Anterior cingulate cortex (tissue), 58 donors: ENCODE data around the gene PLXNB1.
"Not testable (repeated sequence)": the region's sequence is repeated elsewhere in the genome, so short reads cannot be mapped to it uniquely, and the experiment has no call there.

Source experiments
- DNase-seq, 58 donors: peaks; one replicate each; lab custom pipeline; 2025; lab: John Stamatoyannopoulos, UW

PLXNB1 gene

DNA sequence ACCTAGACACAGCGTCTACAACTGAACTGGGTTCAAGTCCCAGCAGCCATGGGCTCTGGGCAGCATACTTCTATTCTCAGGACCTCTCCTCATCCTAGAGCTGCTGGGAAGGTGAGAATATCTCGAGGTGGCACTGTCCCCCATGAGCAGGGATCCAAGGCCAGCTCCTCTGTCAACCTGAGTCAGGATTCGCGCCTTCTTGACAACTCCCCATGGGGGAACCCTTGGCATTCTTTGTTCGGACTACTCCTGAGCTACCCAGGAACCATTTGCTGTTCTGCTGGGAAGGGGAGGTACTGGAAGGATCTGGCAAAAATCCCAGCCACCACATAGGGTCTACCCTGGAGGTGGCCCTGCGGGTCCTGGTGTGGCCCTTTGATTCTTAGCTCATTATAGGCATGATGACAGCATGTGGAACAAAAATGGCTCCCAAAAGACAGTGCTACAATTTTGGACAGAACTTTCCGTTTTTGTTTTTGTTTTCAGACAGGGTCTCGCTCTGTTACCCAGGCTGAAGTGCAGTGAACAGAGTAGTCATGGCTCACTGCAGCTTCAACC is 22.3 kb downstream of the PLXNB1 start:
- DNase-seq = no peak

DNA sequence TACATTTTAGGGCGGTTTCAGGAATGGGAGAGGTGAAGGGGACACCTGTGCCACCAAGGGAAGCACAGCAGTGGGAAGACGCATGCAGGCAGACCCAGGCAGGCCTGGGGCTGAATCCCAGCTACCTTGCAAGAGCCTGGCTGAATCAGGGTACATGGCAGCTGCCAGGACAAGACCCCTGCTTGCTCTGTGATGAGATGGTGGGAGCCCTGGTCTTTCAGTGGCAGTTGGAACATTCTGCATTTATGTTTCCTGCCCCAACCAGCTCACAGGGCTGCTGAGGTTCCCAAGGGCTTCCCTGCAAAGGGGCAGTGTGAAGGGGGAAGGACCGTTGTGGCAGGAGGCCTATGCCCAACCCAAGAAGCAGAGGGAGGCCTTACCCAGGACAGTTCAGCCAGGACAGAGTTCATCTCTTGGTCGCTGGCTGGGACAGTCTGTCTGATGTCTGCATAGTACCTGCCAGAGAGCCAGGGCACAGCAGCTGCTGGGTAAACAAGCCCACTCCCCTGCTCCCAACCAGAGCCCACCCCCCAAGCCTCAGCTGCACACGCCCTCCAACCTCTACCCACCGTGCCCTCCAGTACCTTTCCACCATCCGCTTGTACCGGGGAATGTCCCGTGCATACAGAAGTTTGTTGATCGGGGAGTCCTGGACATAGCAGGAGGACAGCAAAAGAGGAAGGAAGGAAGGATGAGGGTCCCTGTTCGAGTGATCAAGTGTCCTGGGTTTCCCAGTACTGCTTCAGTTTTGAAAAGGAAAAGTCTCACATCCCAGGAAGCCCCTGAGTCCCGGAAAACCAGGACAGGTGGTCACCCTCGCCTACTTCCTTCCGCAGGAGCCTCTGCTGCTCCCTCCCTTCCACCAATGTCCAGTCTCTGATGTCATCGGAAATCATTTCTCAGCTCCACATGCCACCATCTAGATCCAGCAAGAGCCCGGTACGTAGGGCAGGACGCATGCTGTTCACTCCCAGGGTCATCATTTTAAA is 23.1 kb downstream of the PLXNB1 start:
- no peak for DNase-seq

DNA sequence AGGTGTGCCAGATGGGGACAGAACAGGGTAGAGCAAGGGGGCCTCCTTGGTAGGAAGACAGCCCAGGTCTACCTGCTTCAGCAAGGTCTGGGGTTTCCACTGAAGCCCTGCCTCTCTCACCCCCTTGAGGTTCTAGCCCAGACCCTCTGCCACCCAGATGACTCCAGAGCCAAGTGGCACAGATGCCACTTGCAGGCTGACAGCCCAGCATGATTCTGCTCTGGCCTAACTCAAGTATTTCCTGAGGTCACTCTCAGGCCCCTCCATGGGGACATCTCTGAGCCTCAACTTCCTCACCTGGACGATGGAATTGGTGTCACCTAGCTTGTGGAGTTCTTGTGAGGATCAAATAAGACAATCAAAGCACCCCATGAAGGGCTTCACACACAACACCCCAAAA is 23.9 kb downstream of the PLXNB1 start:
- DNase-seq = no peak

DNA sequence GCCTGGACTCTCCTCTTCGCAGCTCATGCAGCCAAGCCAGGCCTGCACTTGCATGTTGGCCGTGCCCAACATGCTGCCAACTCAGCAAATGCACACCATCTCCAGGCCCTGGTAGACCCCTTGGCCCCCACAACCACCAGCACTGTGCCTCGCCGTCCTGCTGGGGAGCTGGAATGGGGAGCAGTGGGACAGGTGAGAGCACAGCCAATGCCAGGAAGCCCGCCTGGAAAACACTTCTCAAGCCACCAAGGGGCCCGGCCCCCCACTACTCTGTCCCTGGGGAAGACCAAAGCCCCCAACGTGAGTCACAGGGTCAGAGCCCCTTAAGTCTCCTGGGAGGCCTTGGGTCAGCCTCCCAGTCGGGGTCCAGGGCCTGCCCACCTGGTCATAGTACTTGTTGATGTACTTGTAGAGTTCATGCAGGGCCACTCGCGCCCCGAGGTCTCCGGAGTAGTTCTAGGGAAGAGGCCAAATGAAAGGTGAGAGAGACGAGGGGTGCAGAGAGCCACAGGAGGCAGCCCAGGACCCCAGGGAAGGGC is 24.5 kb downstream of the PLXNB1 start:
- no peak for DNase-seq

DNA sequence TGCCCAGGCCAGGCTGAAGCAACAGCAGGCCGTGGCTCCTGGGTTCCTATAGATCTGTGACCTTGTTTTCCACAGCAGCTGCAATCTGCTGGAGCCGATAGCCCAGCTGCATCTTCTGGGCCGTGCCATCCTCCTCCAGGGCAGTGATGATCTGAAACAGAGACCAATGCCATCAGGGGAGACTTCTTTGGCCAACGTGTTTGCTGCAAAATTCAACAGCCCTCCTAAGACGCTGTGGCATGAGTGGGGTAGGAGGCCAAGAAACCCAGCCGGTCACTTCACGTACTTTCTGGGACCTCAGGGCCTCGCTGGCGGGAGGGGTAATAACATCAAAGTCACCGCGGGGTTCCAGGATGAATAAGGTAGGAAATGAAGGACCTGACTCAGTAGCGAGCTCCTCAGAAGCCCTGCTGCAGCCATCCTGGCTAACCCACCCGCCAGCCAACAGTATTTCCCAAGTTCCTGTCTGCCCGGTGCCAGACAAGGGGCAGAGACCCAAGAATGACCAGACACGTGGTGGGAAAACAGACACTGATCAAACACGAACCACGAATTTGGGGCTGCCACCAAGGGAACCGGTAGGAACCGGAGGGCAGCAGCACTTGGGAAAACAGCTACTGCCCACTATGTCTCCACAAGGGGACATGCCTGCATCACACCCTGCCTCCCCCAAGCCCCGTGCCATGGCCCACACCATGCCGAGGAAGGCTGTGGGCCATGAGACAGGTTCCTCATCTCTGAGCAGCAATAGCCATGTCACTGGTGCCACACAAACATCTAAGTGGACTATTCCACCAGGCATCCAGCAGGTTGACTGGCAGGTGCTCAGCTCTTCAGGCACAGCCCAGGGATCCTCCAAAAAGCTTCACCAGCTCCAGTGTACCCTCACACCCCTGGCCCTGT is 25.2 kb downstream of the PLXNB1 start:
- peak in 4 of 58 donors; percentile 8 to 28 (median 26) for DNase-seq

DNA sequence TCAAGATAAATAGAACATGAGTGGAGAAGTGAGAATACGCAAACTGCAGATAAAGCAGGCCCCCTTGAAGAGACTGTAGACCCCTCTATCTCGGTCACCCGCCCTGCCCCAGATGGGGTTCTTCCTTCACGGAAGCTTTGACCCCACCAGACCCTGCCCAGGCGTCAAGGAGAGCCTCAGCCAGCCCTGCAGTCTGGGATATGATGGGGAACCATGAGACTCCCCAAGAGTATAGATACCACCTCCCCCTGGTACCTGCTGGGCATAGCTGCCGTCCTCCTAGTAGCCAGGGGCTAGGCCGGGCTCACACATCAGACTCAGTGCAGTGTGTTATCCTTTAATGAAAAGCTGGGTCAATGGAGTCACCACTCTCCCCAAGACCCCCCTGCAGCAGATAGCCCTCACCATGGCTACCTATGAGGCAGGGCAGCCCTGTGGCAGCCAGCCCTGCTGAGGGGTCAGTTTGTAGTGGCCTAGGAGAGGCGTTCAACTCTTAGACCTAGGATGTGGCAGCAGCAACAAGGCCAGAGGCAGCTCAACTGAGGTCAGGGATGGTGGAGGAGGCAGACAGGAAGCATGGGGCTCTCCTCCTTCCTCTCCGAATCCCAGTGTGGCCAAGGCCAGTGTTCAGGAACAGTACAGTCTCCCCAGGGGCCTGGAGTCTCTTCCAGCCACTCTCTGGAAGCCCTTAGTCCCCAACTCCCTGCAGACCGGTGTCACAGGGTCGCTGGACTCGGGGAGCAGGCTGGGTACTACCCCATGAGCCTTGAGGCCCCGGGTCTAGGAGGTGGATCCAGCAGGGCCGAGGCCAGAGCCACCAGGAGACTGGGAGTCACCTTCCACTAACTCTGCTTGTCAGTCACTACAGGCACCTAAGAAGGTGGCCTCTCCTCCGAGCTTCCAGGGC is 26.1 kb downstream of the PLXNB1 start:
- no peak for DNase-seq

DNA sequence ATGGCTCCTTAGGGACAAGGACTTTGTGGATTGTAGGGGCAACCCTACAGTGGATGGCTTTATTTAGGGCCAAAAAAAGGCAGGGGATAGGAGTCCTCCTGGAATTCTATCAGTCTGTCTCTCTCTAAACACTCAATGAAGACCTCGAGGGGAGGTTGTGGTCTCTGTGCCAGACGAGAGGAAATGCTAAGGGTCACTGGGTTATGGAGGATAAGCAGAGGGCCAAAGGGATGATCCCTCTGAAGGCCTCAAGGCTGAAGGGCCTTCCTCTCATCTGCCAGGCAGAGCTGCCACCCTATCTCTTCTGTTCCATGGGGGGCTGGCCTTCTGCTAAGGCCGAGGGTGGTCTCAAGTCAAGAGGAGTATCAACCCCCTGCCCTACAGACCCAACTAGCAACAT is 27.0 kb downstream of the PLXNB1 start:
- DNase-seq = no peak

DNA sequence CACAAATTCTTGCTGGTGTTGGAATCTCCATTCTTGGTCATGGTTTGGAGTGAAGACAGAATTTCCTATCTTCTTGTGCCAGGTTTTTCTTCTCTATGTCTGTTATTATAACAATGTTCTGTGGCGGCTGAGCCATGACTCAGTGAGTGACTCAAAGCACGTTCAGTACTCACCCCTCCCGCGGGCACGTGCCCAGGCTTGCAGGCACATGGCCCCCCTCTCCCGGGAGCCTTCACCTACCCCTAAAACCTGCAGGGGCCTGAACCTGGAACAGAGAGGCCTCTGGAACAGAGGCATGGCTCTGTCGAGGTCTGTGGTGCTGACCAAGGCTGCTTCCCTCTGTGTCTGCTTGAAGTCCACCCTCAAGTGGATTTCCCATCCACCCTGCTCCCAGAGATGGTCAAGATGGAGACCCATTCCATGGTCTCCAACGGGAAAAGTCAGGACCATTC is 27.6 kb downstream of the PLXNB1 start:
- DNase-seq = peak in 15 of 58 donors; percentile 11 to 42 (median 25)

DNA sequence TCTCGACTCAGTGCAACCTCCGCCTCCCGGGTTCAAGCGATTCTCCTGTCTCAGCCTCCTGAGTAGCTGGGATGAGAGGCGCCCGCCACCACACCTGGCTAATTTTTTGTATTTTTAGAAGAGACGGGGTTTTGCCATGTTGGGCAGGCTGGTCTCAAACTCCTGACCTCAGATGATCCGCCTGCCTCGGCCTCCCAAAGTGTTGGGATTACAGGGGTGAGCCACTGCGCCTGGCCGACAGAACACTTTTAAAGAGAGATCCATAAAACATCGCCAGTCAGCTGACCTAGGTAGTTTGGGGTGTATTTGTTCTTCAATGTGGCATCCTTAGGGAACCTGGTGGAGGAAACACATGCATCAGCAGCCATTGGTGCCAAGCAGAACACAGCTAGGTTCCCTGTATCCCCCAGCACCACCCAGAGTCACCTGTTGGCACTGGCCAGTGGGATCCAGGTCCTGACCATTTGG is 28.4 kb downstream of the PLXNB1 start:
- not testable (repeated sequence) for DNase-seq

DNA sequence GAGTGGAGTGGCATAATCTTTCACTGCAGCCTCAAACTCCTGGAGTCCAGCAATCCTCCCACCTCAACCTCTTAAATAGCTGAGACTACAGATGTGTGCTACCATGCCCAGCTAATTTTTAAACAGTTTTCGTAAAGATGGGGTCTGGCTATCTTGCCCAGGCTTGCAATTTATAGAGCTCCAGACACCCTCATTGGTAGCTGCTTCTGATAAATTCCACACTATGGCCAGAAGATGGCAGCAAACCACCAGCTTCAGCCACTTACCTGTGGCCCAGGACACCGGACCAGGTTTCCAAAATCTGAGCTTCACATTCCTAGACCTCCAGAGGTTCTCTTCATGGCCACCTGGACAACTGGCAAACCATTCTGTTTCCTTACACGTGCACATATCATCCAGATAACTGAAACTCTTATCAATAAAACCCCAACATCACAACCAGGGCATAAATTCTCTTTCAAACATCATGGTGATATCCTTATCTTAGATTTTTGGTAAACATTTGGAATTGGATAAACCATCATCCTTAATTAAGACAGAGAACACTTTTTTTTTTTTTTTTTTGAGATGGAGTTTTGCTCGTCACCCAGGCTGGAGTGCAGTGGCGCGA is 29.0 kb downstream of the PLXNB1 start:
- DNase-seq = peak in 24 of 58 donors; percentile 5 to 60 (median 24)

DNA sequence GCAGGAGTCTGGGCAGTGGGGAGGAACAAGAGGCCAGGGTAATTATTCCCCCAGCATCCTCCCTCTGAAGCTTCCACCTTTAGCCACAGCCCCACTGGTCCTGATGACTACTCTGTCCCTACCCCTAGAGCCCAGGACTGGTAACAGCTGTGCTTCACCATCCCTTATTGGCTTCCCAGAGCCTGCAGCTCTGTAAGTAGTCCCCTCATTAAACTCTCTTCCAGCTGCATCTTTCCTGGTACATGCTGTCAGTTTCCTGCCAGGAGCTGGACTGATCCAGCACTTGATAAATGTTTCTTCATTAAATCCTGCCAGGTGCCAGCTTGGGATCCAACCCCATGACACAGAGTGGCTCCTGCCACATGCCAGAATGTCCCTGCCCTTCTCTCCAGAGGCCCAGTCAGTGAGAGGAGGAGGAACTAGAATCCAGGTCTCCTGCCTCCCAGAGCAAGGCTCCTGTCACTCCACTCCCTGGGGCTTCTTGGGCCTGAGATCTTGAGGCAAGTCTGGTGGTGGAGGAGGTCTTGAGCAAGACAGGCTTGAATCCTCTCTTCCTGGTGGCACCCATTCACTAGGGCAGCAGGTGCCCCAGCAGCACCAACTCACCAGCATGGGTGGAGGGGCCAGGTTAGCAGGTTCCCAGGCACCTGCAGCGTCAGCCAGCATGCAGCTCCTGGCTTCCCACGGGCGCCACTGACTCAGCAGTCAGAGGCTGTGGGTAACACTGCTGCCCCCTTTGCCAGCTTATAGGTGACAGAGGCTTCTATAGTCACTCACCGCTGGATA is 30.3 kb downstream of the PLXNB1 start:
- DNase-seq = no peak

DNA sequence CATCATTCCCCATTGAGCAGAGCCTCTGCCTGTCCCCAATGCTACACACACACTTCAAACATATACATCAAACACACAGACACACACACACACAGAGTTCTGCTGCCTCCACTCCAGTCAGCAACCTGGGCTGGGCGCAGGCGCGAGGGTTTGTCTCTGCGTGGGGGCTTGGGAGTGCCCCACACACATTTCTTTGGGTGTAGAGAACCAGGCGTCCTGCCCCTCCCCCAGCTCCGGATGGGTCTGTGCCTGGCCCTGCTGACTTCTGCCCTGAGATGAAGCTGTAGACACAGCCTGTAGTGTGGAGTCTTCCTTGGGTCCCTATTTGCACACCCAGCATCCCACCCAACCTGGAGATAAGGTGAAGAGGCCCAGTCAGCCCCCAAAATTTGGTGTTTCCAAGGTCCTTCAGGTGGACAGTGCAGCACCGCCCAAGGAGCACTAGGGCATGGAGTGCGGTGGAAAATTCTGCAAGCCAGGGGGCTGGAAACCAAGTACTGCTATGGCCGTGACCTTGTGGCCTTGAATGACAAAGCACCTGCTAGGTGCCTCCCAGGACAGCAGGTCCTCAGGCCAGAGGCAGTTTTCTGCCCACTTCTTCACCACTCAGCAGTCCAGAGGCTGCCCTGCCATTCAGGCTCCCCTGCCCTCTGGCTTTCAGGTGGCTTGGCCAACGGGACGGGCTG is 31.0 kb downstream of the PLXNB1 start:
- DNase-seq = no peak

DNA sequence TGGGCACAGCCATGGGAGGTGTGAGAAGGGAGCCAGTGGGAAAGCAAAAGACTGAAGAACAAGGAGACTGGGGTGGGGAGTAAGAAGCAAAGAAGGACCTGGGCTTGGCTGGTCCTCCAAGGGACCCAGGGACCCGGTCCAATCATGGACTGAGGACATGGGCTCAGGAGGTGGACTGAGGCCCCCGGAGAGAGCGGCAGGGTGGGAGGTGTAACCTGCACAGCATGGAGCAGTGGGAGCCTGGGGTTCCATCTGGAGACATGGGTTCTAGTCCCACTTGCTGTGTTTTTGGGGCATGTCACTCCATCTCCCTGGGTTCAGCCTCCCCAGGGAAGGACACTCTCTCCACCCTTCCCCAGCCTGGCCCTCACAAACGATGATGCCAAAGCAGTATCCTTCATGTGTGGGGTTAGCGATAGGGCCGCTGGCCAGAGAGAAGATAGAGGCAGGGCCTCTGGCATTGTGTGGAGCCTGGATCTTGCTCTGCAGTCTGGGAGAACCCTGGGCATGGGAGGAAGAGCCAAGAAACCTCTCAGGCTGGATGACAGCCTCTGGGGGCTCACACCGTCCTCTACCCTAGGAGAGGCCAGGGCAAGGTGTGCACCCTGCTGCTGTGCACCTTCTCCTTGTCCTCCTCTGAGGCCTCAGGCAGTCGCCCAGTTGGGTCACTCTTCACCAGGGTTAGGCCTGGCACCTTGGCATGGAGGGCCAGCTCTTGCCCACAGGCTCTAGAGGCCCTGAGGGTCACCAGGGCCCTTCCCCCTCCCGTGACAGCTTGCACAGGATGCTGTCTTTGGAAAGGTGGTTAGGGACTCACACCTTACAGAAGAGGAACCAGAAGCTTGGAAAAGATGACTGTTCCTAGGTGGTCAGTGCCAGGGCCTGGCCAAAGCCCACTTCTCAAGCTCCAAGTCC is 31.9 kb downstream of the PLXNB1 start:
- DNase-seq = no peak

DNA sequence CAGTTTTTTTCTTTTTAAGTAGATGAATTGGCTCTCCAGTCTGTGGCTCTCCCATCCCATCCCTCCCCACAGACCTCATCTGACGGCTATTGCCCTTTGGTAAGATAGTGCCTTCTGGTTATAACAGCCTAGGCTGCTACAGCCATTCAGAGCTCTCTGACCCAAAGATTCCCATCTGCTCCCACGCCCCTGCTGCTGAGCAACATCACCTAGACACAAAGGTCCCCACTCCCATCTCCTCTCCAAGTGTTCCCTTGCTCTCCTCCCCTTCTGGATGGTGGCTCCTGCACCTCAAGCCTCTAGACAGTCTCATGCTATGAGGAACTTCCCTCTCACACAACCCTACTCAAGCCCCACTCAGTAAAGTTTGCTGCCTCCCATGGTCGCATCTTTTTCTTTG is 34.2 kb downstream of the PLXNB1 start:
- DNase-seq = no peak

DNA sequence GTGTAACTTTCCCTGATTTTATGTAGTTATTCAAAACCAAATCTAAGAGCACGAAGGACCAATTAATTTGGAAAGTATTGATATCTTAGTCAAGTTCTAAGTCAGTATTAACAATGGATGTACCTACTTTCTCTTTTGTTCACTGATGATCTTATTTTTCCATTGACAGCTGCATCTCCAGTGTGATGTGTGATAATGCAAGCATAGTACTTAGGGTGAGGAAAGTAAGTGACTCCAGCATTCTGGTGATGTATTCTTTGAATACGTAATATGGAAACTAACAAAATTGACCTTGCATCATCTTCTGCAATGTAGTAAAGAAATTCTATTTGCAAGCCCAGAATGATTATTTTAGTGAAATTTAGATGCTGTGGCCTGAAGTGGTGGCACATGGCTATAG is 35.5 kb downstream of the PLXNB1 start:
- no peak for DNase-seq

DNA sequence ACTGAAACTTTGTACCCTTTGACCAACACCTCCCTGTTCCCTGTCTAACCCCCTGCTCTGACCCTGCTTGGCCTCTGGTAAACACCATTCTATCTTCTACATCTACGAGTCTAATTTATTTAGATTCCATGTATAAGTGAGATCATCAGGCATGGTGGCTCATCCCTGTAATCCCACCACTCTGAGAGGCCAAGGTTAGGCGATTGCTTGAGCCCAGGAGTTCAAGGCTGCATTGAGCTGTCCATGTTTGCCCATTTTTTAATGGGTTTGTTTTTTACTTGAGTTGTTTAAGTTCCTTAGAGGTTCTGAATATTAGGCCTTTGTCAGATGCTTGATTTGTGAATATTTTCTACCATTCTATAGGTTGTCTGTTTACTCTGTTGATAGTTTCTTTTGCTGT is 40.9 kb downstream of the PLXNB1 start:
- DNase-seq = no peak
